MM.1S (cell line): Measurements from ENCODE around the gene NME1.

ENCODE experiments used
- CTCF ChIP-seq: fragments of 300-600 bp; sonication (generic); IDR thresholded peaks from 2 replicates; pipeline ENCODE4 v1.5.1; 2016; ENCODE audit warnings: antibody characterized with exemption, low read length, mixed read lengths
- EZH2 ChIP-seq: fragments of 300-600 bp; sonication (generic); optimal IDR thresholded peaks from 2 replicates; pipeline ENCODE3; 2017; ENCODE audit warnings: low read depth, mild to moderate bottlenecking, antibody characterized with exemption, low read length, mixed read lengths
- EZH2phosphoT487 ChIP-seq: fragments of 300-600 bp; sonication (generic); IDR thresholded peaks from 2 replicates; pipeline ENCODE4 v1.6.1; 2018; ENCODE audit warnings: antibody characterized with exemption, low read length

GRCh38 chr17:51107778-51108177 lies 45.6 kb upstream of the NME1 start:
- TF ChIP-seq CTCF: no peak
- no peak for TF ChIP-seq EZH2
- no peak for TF ChIP-seq EZH2phosphoT487
